ENCODE results near the gene CRYBA2.

Gene CRYBA2, protein sequence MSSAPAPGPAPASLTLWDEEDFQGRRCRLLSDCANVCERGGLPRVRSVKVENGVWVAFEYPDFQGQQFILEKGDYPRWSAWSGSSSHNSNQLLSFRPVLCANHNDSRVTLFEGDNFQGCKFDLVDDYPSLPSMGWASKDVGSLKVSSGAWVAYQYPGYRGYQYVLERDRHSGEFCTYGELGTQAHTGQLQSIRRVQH

DNA sequence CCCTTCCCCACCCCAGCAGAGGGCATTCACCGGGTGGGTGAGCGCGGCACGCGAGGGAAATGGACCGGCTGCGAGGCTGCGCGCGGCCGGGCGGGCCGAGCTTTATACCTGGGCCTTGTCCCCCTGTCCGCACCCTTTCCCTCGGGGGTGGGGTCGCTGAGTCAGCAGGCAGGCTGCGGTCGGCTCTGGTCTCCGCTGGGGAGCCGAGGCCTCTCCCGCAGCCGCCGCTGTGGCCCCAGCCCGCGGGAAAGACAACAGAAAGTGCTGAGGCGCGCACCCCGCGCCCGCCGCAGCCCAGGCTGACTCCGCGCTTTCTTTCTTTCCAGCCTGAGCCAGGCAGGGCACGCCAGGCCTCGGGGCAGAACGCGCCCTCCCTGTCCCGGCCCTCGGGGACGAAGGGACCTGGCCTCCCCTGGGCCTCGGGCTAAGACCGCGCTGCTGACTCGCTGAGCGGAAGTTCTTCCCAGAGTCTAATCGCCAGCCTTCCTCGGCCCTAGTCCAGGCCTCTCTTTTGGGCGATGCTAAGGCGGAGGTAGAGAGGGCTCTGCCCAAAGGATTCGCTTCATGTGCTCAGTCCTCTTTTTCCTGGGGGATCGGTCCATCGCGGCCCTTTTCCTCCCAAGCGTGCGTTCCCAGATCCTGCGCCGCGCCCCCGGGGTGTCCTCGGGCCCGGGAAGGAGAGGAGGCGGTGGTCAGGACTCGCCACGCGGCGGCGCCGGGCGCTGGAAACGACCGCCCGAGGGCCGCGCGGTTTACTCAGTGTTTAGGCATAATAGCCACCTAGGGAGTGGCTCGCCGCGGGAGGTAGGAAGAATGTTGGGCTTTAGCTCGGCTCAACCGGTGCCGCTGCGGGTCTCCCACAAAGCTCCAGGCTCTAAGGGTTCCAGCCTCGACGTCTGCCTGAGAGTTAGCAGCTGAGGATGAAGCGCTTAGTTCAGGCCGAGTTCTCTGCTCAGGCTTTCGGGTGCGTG is at the start of gene CRYBA2:
Gene CRYBA2 (minus strand): TSS at position 78 of the 971 bp plus-strand sequence. CDS start 246 bp downstream, outside the sequence.
- DNase-seq (ENCODE audit: low read depth) = peak; percentile 40

DNA sequence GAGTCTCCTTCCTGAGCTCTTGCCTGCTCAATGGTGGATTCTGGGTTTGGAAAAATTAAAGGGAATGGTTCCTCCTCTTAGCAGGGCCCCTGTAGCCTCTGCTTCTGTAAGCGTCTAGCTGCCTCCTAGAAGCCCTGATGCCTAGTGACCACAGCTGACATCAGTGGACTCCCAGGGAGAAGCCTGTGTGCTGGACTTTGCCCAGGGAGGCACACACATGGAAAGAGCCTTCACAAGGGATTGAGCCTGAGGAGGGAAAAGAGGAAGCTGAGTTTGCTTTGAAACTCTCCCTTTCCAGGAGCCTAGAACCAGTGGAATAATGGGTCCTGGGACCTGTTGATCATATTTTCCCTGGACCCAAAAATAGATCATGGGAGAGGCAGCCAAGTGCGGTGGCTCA is 49.5 kb upstream of the CRYBA2 start:
- no peak for DNase-seq (ENCODE audit: low read depth)

- DNase-seq (ENCODE audit: low read depth) = no peak
These were observed 48.9 kb upstream of the CRYBA2 start for GRCh38 chr2:219042157-219042556.

- peak; percentile 57 for DNase-seq (ENCODE audit: low read depth)
These were observed 48.0 kb upstream of the CRYBA2 start, which contains the start of gene CFAP65 for GRCh38 chr2:219041252-219041651. CFAP65 (minus strand) TSS chr2:219041516; CDS start chr2:219039048, 2,468 bp downstream.

- DNase-seq (ENCODE audit: low read depth) = no peak
These were observed 45.4 kb upstream of the CRYBA2 start for GRCh38 chr2:219038600-219038999.

- DNase-seq (ENCODE audit: low read depth) = no peak
These were observed 44.7 kb upstream of the CRYBA2 start for GRCh38 chr2:219037783-219038499.

DNA sequence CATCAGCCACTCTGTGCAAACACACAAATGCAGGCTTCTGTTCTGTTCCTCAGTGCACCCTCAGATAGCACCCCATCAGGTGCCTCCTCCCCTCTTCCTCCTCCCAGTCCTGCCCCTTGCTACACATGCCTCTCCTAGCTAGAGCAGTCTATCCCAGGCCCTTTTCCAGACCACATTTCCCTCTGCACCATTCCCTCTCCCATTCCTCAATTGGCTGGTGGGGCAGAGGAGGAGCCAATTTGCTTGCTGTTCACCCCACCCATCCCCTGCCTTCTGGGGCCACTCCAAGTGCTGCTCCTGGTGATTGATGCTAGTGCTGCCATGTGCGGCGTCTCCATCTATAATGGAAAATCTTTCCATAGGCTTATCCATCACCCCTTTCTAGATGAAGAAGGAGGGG is 42.7 kb upstream of the CRYBA2 start:
- no peak for DNase-seq (ENCODE audit: low read depth)

DNA sequence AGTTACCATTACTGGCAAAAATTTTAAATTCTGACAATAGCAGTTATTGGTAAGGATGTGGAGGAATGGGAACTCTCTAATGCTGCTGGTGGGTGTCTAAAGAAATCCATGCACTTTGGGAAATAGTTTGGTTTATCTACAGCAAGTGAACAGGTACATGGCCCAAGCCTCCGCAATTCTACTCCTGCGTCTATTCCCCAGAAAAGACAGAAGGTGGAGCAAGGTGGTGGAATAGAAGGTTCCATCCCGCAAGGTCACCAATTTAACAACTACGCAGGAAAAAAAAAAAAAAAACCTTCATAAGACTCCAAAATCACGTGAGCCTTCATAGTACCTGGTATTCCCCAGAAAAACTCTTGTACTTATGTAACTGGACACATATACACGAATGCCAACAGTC is 41.6 kb upstream of the CRYBA2 start:
- no peak for DNase-seq (ENCODE audit: low read depth)

DNA sequence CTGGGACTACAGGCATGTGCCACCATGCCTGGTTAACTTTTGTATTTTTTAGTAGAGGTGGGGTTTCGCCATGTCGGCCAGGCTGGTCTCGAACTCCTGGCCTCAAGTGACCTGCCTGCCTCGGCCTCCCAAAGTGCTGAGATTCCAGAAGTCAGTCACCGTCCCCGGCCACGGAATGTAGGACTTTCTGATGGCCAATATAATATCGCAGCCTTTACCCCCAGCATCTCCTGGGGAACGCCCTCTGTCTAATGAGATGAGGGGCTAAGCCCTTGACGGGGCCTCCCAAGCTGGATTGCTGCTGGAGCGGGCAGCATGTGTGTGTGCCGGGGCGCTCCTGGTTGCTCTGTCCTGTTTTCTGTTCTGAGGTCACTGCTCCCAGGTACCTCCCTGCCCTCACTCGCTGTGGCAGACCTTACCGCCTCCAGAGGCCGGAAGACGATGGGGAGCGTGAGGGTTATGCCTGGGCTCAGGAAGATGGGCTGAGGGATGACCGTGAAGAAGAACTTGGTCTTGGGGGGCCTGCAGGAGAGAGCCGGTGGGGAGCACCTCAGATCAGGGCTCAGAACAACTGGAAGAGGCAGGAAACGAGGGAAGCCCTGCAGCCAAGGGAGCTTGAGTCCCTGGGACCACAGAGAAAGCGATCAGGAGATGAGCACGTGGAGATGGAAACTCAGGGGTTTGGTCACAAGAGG is 39.0 kb upstream of the CRYBA2 start:
- no peak for DNase-seq (ENCODE audit: low read depth)

DNA sequence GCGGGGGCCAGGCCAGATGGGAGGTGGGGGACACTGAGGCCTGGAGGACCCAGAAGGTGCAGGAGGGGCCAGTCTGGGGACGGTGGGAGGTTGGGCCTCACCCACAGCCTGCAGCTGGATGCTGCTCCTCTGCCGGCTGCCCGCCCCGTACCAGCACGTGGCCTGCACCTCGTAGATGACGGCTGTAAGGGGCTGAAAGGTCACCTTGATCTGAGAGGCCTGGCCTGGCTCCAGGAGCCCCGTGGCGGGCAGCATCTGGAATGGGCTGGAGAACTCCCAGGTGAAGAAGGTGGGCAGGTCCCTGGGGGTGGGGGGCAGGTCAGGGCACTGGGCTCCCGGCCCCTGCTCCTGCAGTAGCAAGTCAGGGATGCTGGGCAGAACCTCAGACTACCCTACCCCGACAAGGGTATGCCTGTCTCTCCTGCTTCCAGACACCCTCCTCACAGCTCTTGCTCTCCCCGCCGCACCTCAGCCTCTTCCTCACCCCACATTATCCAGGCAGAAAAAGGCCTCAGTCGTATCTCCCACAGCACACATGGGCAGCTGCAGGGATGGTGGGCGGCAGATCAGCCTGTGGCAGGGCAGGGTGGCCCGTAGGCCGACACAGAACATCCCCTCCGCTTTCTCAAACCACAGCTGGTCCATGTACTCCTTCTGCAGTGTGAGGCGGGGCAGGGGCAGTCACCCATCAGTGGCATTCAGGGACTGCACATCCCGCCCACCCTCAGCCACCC is 38.0 kb upstream of the CRYBA2 start:
- no peak for DNase-seq (ENCODE audit: low read depth)

- no peak for DNase-seq (ENCODE audit: low read depth)
These were observed 37.1 kb upstream of the CRYBA2 start for GRCh38 chr2:219030177-219030940.

DNA sequence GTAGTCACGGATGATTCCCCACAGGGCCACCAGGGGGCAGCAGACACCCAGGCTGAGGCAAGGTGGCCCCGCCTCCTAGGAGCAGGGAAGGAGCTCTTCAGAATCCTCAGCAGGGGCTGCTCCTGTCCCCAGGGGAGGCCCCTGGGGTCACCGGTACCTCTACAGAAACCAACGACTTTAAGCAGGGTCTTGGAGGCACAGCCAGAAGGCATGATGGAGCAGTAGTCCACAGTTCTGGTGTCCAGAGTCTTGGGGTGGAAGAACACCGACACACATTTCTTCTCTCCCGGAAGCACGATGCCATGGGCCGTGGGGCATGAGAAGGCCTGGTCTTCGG is 36.6 kb upstream of the CRYBA2 start:
- peak; percentile 76 for DNase-seq (ENCODE audit: low read depth)

DNA sequence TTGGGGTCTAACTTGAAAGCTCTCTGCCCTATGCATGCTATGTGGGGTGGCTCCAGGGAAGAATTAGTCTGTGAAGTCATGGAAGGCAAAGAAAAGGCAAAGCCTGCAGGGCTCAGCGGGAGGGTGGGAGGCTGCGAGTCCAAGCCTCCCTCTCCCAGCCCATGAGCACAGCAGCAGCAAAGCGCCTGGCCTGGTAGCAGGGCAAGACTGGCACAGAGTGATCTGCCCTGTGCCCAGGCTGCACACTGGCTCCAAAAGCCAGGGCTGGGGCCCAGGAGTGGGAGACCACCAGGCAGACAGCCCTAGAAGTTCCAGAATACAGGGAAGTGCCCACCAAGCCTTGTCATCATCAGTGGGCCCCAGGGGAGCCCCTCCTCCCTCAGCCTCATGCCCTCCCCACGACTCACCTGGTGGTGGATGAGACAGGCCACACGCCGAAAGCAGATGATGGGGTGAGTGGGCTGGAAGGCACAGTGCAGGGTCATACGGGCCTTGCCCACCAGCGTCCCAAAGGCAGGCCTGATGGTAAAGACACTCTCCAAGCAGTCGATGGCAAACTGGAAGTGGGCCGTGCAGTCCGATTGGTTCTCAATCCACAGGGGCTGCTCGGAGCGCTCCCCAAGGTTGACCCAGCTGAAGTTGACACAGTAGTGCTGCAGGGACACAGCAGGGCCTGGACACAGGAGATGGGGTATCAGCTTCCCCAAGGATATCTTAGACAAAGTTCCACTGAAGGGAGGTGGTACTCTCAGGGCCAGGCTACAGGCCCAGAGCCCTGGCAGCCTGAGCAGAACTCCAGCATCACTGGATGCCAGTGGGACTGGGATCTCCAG is 36.0 kb upstream of the CRYBA2 start:
- DNase-seq (ENCODE audit: low read depth) = no peak

DNA sequence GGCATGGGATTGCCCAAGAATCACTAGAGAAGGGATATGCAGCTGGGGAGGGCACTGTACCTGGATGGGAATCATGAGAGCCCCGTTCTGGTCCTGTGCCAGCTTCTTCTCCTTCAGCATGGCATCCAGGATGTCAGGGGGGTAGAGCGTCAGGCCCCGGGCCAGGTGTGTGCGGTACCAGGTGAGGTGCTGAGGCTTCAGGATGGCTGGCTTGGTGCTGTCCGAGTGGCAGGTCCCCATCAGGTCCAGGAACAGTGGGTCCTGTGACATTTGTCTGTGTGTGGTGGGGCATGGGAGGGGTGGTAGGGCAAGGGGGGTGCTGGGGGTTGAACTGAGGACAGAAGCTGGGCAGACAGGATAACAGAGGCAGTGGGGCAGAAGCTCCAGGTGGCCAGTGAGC is 34.9 kb upstream of the CRYBA2 start:
- no peak for DNase-seq (ENCODE audit: low read depth)

DNA sequence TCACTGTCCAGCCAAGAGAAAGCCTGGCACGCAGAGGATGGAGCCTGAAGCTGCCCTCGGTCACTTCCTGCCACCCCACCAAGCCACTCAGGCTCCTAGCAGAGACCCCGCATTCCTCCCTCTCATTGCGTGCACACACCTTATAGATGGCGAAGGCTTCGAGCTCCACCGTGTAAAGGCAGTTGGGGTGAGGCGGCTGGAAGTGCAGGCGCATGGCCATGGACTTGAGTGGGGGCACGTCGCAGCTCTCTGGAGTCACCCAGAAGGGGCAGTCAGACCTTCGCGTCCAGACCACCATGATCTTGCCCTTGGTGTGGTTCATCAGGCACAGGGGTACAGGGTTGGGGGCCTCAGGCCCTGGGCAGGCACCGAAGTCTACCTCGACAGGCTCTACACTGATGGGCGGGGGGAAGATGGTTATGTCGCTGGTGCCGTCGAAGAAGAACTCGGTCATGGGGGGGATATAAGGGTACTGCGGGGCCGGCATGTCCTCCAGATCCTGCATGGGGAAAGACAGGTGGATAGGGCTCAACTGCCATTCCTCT is 34.4 kb upstream of the CRYBA2 start:
- no peak for DNase-seq (ENCODE audit: low read depth)

DNA sequence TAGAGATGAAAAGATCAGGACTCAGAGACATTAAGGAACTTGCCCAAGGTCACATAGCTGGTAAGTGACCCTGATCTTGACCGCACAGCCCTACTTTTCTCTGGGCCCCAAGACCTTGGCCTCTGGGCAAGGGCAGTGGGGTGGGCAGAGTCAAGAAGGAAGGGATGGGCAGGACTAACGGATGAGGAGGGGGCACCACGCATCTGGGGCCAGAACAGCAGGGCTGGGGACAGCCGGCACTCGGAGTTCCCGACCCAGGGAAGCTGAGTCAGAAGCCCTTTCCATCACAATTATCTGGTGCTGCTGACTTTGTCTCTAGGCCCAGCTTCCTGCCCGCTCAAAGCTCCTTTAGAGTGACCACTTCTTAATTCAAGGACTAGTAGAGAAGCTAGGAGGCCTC is 33.7 kb upstream of the CRYBA2 start:
- DNase-seq (ENCODE audit: low read depth) = no peak

- no peak for DNase-seq (ENCODE audit: low read depth)
These were observed 32.7 kb upstream of the CRYBA2 start for GRCh38 chr2:219025637-219026585.

DNA sequence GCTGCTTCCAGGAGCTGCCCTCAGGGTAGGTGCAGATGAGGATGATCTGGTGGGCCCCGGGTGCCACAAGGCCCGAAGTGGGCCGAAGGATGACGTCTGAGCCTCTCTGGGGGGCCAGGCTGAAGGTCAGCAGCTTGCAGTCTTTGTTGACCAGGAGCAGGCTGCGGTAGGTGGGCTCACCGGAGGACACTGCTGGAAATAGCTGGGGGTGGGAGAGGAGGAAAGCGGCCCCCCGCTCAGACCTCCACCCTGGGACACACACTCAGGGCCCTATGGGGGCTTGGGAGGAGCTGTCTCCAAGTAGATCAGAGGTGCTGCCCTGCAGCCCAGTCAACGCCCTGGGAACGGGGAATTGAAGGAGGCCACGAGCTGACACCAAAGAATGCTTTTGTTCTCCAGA is 30.8 kb upstream of the CRYBA2 start:
- DNase-seq (ENCODE audit: low read depth) = no peak
